Right renal pelvis (tissue), 4 donors: ENCODE data around the gene MYO18B. TPM values are rescaled to one million over a fixed set of nuclear protein-coding genes. Genes with fewer than 3 reads are reported as not detected.

Experiments used
- DNase-seq, 4 donors: peaks; one replicate each; pipeline ENCODE4 v3.0.0-alpha.2; 2013; ENCODE audit warnings: low read depth in 4 of 4, low spot score in 3 of 4, missing footprints in 1 of 4
- polyA plus RNA-seq, 4 donors: library from polyadenylated mRNA; unstranded; fragments of 120-200 nt; gene quantifications; one replicate each; pipeline ENCODE4 v1.2.1, GENCODE V29; 2013; ENCODE audit not compliant: insufficient read length in 4 of 4

MYO18B gene
- polyA plus RNA-seq, 4 donors = 0.06 to 0.21 (median 0.14) TPM

GRCh38 chr22:25748140-25748539 lies 6.2 kb downstream of the MYO18B start:
- no peak for DNase-seq

DNA sequence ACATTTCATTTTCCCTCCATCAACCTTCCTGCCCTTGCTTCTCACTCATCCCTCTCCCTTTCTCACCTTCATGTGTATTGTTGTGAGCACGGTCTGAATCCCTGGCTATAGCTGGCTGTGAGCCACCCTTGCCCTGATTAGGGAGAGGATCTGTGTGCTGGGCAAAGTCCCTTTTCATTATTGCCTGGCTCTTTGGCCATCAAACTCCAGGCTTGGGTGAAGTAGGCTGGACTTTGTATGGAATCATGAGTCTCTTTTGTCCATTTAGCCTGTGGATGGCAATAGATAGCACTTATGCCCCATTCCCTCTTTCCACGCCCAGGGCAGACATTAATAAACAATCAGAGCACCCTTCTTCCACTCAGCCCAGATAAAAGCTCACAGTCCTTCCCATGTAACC lies 6.7 kb downstream of the MYO18B start:
- DNase-seq = no peak

- no peak for DNase-seq
Observed at GRCh38 chr22:25749420-25750169, 7.6 kb downstream of the MYO18B start.

DNA sequence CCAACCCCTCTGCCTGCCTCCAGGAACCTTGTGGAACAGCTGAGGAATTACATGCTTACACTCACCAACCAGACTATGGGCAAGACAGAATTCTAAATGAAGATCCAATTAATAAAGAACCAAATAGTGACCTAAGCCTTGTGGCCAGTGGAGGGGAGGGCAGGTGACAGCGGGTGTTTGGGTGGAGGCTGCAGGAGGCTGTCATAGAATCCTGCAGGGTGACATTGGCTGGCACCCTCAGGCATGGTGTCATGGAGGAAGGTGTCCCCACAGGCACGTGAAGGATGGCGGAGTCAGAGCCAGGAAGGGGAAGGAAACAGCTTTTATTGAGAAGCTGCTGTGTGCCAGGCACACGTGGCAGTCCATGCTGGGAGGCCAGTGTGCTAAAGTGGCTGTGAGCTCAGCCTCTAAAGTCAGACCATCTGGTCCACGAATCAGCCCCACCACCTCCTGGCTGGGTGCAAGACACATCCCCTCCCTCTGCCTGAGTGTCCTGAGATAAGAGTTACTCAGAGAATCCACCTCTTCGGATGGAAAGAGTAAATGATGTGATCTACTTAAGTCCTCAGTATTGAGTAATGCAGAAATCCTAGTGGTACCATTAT lies 8.7 kb downstream of the MYO18B start:
- no peak for DNase-seq

GRCh38 chr22:25751174-25751581 lies 9.2 kb downstream of the MYO18B start:
- DNase-seq = no peak

- DNase-seq = no peak
Observed at GRCh38 chr22:25752615-25753214, 10.7 kb downstream of the MYO18B start.

DNA sequence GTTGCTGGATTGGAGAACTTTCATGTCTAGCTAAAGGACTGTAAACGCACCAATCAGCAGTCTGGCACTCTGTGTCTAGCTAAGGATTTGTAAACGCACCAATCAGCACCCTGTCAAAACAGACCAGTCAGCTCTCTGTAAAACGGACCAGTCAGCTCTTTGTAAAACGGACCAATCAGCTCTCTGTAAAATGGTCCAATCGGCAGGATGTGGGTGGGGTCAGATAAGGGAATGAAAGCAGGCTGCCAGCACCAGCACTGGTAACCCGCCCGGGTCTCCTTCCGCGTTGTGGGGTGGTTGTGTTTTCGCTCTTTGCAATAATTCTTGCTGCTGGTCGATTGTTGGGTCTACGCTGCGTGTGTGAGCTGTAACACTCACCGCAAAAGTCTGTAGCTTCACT lies 11.3 kb downstream of the MYO18B start:
- no peak for DNase-seq

GRCh38 chr22:25754527-25755202 lies 12.7 kb downstream of the MYO18B start:
- DNase-seq = no peak

DNA sequence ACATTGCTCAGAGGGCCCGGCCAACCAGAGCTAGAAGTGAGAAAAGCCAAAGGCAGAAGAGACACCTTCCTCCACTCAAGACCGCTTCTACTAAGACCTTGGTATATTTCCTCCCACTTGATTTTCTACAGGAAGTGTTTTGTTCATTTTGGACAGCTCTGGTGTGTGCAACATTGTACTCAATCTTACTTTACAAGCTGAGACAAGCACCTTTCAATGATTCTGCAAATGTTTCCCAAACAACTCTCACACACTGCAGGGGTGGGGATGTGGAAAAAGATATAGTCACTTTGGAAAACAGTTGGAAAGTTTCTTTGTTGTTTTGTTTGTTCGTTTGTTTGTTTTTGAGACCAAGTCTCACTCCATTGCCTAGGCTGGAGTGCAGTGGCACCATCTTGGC lies 15.7 kb downstream of the MYO18B start:
- no peak for DNase-seq

DNA sequence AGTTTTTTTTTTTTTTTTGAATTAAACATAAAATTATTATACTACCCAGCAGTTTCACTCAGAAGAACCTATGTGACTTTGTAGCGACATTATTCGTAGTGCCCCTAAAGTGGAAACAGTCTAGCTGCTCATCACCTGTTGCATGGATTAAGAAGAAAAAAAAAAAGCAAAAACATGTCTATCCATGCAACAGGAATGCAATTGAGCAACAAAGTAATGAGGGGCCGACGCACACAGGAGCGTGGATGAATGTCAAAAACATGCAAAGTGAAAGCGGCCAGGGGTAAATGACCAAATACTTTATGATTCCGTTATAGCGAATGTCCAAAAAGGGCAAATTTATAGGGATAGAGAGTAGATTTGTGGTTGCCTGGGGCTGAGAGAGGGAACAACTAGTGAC lies 16.3 kb downstream of the MYO18B start:
- no peak for DNase-seq

- no peak for DNase-seq
Observed at GRCh38 chr22:25759825-25760231, 17.8 kb downstream of the MYO18B start.

GRCh38 chr22:25760294-25760693 lies 18.3 kb downstream of the MYO18B start:
- no peak for DNase-seq

GRCh38 chr22:25760848-25761595 lies 19.0 kb downstream of the MYO18B start:
- DNase-seq = no peak

DNA sequence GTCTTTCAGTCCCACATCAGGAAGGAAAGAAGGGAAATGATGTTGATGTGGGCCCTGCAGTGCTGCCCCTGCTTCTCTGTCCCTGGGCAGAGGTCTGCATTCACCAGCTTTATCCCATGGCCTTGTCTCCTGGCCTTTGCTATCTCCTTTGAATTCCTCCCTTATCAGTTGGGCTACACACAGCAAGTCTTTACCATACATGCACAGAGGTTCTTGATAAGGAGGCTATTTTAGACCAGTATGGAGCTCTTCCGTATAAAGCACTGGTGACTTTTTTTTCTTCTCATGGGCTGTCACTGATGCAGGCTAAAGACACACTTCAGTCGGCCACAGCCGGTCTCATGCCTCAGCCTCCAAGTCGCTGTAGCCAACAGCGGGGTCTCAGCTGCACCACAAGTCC lies 20.2 kb downstream of the MYO18B start:
- no peak for DNase-seq

DNA sequence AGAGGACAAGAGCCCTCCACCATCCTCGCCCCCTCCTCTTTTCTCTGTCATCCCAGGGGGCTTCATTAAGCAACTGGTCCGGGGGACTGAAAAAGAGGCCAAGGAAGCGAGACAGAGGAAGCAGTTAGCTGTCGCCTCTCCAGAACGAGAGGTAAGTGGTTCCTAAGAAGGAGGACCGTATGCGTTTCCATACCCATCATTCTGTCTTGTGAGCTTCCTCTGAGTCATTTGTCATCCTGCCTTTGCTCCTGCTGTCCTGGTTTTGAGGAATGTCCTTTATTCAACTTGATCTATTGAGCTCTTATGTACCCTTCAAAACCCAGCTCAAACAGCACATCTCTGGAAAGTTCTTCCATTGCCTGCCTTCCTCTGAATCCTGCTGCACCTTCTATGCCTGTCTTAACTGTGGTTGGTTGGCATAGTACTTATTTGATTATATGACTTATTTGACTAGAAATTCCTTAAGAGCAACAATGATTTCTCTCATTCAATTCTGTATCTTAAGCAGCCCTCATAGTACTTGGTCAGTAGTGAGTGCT lies 21.3 kb downstream of the MYO18B start:
- DNase-seq = no peak

DNA sequence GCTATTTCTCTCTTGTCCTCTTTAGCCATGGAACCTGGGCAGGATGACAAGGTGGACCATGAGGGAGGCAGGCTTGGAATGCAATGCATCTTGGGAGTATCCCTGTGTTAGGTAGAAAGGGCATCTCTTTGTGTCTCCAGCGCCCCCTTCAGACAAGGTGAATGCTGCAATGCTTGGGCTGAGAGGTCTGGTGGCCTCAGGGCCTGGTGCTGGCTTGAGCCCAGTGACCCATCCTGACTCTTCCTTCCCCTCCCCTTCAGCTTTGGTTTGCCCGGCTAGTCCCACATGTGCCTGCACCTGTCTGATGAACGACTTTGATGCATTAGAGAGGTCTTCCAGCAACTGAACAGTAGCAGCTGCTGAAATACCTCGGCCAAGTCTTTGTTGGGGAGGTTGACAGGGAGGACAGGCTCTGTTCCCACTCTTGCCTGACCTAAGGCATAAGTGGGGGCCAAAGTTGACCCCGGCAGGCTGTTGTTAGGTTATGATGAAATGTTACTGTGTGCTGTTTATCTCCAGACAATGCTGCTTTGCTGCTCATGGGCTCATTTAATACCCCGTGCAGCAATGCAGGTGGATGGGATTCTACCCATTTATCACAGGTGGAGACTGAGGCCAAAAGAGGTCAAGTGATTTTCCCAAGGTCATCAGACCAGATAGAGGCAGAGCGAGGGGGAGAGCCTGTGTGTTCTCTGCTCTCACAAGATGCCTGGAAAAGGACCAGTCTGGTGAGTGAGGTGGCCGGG lies 22.5 kb downstream of the MYO18B start:
- DNase-seq = no peak

DNA sequence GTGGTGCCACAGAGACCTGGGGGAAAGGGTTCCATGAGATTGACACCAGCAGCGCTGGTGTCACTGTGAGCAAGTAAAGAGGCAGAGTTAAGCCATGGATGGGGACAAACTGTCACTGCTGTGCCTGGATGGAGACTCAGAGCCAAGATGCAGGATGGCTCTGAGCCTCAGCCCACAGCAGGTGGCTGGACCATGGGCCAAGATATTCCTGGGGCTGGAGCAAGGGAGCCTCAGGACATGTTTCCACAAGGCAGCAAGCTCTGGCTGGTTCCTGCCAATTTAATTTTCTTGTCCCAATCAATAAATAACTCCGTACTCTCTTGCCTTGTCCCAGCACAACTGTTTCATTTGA lies 23.0 kb downstream of the MYO18B start:
- DNase-seq = no peak

GRCh38 chr22:25765801-25766200 lies 23.8 kb downstream of the MYO18B start:
- DNase-seq = no peak

GRCh38 chr22:25766418-25766817 lies 24.4 kb downstream of the MYO18B start:
- DNase-seq = no peak

DNA sequence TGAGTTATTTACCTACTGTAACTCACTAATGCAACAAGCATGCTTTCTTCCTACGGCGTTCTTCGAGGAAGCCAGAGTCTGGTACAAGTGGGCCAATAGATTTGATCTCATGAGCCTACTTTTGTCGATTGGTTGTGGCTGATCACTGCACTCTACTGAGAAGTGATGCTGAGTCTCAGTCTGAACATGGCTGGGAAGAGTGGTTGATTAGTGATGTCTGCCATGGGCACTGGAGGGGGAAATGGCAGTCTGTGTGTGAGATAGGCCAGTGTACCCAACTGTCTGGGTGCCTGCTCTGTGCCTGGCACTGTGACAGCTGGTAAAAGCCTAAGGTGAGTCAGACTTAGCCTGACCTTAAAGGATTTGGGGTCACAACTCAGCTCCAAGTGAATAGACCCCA lies 28.3 kb downstream of the MYO18B start:
- DNase-seq = no peak
